NCI-H2196 (cell line): ENCODE data around the gene IFNL2.
"Not testable (repeated sequence)": the region's sequence is repeated elsewhere in the genome, so short reads cannot be mapped to it uniquely, and the experiment has no call there.

Experiments used
- DNase-seq: peaks from one replicate; lab custom pipeline; 2025; ENCODE audit not compliant: unreplicated experiment; lab: John Stamatoyannopoulos, UW

The IFNL2 gene

DNA sequence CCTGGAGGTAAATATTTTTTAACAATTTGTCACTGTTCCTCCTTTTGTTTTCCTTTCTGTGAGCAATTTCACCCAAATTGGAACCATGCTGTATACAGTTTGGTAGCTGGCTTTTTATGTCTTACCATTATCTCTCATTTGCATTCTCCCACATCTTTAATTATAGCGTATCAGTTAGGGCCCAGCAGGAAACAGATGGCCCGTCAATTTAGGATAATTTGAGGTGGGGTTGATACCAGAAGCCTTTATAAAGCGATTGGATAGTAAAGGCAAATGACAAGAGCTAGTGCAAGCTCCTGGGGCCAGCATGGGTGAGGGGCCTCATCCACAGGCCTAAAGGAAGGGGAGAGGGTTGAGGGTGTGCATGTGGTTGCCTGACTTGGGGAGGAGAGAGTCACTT, 15.7 kb upstream of the IFNL2 start:
- no peak for DNase-seq

GRCh38 chr19:39253374-39254149, 14.6 kb upstream of the IFNL2 start:
- DNase-seq, result no peak

DNA sequence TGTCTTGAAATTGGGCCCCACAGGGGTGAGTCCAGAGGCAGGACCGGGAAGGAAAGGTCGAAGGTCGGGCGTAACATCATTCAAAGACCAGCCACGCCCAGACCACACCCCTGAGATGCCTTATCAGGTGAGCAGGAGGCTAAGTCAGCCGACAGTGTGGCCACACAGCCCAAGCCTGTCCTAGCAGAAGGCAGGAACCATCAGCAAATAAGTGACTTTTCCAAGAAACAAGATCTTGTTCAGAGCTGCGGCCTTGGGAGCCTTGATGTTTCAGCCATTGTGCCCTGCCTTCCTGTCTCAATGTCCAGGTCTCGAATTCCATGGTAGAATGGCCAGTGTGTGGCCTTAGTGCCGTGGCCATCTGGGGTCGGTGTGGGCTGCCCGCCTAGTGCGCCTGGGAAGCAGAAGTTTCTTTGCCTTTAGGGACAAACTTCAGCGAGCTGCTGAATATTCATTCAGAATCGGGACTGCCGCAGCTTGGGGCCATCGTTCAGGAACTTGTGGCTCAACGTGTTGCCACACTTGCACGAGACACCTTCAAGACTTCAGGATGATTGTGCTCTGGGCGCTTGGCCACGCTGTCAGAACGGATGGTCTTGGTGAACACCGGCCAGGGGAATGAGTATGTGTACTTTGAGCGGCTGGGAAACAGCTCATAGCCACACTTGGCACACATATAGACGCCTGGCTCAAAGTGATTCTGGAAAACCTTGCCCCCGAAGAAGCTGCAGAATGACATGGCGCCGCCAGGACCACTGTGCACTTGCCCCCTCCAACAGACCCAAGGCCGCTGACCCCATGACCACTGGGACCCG, 13.5 kb upstream of the IFNL2 start:
- DNase-seq, result no peak

DNA sequence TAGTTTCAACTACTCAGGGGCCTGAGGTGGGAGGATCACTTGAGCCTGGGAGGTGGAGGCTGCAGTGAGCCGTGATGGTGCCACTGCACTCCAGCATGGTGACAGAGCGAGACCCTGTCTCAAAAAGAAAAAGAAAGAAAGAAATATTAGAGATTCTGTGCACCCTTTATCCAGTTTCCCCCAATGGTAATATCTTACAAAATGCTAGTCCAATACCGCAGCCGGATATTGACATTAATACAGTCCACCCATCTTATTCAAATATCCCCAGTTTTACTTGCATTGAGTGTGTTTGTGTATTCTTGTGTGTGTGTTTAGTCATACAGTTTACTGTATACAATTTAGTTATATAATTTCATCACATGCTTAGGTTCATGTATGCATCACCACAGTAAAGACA, 11.0 kb upstream of the IFNL2 start:
- no peak for DNase-seq

GRCh38 chr19:39261704-39262103, 6.5 kb upstream of the IFNL2 start:
- DNase-seq, result no peak

- DNase-seq, result no peak
These were observed 5.7 kb upstream of the IFNL2 start for GRCh38 chr19:39262496-39262895.

GRCh38 chr19:39263912-39264305, 4.3 kb upstream of the IFNL2 start:
- no peak for DNase-seq

- no peak for DNase-seq
These were observed 3.6 kb upstream of the IFNL2 start for GRCh38 chr19:39264306-39265290.

DNA sequence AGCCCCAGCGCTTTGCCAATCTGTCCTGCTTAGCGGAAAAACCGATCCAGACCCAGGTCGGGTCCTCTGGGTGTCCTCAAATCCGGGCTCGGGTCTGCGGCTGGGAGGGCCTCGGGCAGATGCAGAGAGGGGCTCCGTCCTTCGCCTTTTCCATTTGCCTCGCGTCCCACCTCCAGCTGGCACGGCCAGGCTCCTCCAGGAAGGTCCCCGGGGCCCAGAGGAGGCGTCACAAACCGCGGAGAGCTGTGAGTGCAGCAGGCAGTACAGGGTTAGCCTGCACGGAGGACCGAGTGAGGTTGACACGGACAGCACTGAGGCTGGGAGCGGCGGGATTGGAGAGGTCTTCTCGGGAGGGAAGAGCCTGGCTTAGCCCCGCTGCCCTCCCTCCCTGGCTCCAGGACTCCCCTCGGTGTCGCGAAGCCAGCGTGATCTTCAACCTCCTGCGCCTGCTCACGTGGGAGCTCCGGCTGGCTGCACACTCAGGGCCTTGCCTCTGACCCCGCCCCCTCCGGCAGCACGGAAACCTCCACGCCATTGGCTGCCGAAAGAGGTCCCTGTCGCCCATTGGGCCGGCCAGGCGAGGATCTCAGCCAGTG, 2.8 kb upstream of the IFNL2 start:
- DNase-seq, result no peak

DNA sequence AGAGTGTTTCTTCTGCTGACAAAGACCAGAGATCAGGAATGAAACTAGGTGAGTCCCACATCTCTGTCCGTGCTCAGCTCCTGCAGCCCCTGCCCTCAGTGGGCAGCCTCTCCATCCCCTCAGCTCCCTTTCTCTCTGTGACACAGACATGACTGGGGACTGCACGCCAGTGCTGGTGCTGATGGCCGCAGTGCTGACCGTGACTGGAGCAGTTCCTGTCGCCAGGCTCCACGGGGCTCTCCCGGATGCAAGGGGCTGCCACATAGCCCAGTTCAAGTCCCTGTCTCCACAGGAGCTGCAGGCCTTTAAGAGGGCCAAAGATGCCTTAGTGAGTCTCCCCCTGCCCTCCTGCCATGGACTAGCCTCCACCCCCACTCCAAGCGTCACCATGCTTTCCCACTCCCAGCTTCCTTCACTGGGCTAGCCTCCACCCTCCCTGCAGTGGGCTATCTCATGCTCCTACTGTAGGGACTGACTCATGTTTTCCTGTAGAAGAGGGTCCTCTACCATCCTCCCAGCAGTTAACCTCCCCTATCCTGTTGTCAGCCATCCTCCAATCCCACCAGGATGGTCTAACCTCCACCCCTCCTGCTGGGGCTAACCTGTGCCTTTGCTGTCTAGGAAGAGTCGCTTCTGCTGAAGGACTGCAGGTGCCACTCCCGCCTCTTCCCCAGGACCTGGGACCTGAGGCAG, 481 bp downstream of the IFNL2 start:
- DNase-seq, result not testable (repeated sequence)

DNA sequence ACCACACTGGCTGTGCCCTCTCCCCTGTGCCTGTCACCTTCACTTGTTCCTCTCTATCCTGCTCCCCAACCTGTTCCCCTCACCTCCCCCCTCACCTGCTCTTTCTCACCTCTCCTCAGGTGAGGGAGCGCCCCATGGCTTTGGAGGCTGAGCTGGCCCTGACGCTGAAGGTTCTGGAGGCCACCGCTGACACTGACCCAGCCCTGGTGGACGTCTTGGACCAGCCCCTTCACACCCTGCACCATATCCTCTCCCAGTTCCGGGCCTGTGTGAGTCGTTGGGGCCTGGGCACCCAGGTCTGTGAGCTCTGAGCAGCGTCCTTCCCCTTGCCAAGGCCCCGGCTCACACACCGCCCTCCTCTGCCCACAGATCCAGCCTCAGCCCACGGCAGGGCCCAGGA, 1.2 kb downstream of the IFNL2 start:
- DNase-seq, result not testable (repeated sequence)

GRCh38 chr19:39270036-39270871, 2.1 kb downstream of the IFNL2 start:
- peak; percentile 20 for DNase-seq

DNA sequence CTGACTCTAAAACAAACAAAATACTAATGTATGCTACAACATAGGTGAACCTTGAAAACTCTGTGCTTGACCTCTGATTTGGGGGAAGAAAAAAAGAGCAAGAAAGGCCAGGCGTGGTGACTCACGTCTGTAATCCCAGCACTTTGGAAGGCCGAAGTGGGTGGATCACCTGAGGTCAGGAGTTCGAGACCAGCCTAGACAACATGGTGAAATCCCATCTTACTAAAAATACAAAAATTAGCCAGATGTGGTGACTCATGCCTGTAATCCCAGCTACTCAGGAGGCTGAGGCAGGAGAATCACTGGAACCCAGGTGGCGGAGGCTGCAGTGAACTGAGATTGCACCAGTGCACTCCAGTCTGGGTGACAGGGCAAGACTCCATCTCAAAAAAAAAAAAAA, 5.7 kb downstream of the IFNL2 start:
- DNase-seq, result not testable (repeated sequence)

DNA sequence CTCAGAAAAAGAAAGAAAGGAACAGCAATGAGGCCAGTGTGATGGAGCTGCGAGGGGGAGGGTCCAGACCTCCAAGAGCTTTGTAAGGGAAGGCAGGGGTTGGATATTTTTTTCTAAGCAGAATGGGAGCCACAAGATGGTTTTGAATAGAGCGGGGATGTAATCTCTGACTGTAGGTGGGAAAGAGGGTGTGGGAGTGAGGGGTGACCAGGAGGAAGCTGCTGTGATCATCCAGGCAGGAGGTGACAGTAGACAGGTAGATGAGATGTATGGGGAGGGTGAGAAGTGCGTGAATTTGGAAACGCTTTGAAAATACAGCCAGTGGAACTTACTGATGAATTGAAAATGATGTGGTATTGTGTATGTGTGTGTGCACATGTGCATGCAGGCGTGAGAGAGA, 7.4 kb downstream of the IFNL2 start:
- no peak for DNase-seq

DNA sequence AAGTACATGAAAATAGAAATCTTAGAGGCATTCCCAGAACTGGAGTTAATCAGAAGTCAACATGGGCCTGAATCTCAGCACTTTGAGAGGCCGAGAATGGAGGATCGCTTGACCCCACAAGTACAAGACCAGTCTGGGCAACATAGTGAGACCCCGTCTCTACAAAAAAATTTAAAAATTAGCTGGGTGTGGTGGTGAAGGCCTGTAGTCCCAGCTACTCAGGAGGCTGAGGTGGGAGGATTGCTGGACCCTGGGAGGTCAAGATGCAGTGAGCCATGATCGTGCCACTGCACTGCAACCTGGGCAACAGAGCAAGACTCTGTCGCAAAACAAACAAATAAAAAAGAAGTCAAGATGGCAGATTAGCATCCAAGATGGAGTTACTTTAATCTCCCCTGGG, 8.5 kb downstream of the IFNL2 start:
- DNase-seq, result no peak

- no peak for DNase-seq
These were observed 9.4 kb downstream of the IFNL2 start for GRCh38 chr19:39277598-39277997.

DNA sequence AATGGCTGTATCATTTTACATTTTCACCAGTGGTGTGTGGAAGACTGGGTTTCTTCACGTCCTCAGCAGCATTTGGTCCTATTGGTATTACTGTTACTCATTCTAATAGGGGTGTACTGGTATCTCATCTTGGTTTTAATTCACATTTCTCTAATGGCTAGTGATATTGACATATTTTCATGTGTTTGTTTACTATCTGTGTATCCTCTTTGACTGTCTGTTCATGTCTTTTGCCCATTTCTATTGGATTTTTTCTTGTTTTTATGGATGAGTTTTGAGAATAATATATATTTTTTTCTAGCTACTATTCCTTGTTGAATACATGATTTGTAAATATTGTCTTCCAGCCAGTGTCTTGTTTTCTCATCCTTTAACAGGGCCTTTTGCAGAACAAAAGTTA, 13.8 kb downstream of the IFNL2 start:
- DNase-seq, result no peak

DNA sequence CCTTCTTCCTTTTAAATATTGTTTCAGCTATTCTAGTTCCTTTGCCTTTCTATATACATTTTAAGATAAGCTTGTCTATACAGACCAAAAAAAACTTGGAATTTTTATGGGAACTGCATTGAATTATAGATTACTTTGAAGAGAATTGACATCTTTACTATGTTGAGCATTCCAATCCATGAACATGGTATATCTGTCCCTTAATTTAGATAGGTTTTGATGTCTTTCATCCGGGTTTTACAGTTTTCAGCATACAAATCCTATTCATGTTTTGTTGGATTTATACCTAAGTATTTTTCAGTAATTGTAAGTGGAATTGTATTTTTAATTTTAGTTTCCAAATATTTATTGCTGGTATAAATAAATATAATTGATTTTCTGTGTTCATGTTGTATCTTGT, 15.8 kb downstream of the IFNL2 start:
- no peak for DNase-seq

GRCh38 chr19:39293394-39293793, 25.2 kb downstream of the IFNL2 start:
- no peak for DNase-seq
